Osteocyte (in vitro differentiated cells): Measurements from ENCODE around the gene CPLANE2. TPM values are rescaled to one million over a fixed set of nuclear protein-coding genes. Genes with fewer than 3 reads are reported as not detected.

ENCODE experiments used
- DNase-seq: peaks from one replicate; pipeline ENCODE4 v3.0.0; 2021; ENCODE audit warnings: mixed read lengths; ENCODE audit not compliant: unreplicated experiment; ENCODE audit errors: extremely low spot score
- H3K27ac Mint-ChIP-seq: one replicate; pipeline ENCODE4 v1.8.0; 2021; ENCODE audit warnings: mild to moderate bottlenecking, mixed read lengths; ENCODE audit not compliant: unreplicated experiment
- H3K27me3 Mint-ChIP-seq: one replicate; pipeline ENCODE4 v1.8.0; 2021; ENCODE audit warnings: mixed read lengths; ENCODE audit not compliant: unreplicated experiment
- H3K36me3 Mint-ChIP-seq: one replicate; pipeline ENCODE4 v1.8.0; 2021; ENCODE audit warnings: mixed read lengths; ENCODE audit not compliant: unreplicated experiment
- H3K4me1 Mint-ChIP-seq: one replicate; pipeline ENCODE4 v1.8.0; 2021; ENCODE audit warnings: mixed read lengths; ENCODE audit not compliant: unreplicated experiment
- H3K4me3 Mint-ChIP-seq: one replicate; pipeline ENCODE4 v1.8.0; 2021; ENCODE audit warnings: mild to moderate bottlenecking, moderate library complexity, mixed read lengths; ENCODE audit not compliant: unreplicated experiment
- H3K9me3 Mint-ChIP-seq: one replicate; pipeline ENCODE4 v1.8.0; 2021; ENCODE audit warnings: mixed read lengths; ENCODE audit not compliant: unreplicated experiment
- total RNA-seq: library from RNA; stranded (reverse); gene quantifications from 2 replicates; pipeline ENCODE4 v1.2.1, GENCODE V29; 2021
- TF ChIP-seq, protein P1 (sequence below): fragments of 200-600 bp; sonication (generic); IDR thresholded peaks from 2 replicates; pipeline ENCODE4 v1.5.0; 2021; ENCODE audit warnings: antibody characterized with exemption, mild to moderate bottlenecking, moderate library complexity

CPLANE2 gene
- total RNA-seq, 1 donor from 2014 or later, result 11.8 TPM

GRCh38 chr1:16207318-16208269 lies 29.4 kb downstream of the CPLANE2 start:
- no peaks in the 10 kb centered on the region for H3K9me3 Mint-ChIP-seq
- peaks cover 4% of the 10 kb centered on the region for H3K36me3 Mint-ChIP-seq
- DNase-seq, result no peak
- TF ChIP-seq, protein P1, sequence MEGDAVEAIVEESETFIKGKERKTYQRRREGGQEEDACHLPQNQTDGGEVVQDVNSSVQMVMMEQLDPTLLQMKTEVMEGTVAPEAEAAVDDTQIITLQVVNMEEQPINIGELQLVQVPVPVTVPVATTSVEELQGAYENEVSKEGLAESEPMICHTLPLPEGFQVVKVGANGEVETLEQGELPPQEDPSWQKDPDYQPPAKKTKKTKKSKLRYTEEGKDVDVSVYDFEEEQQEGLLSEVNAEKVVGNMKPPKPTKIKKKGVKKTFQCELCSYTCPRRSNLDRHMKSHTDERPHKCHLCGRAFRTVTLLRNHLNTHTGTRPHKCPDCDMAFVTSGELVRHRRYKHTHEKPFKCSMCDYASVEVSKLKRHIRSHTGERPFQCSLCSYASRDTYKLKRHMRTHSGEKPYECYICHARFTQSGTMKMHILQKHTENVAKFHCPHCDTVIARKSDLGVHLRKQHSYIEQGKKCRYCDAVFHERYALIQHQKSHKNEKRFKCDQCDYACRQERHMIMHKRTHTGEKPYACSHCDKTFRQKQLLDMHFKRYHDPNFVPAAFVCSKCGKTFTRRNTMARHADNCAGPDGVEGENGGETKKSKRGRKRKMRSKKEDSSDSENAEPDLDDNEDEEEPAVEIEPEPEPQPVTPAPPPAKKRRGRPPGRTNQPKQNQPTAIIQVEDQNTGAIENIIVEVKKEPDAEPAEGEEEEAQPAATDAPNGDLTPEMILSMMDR, result no peak
- peaks cover 24% of the 10 kb centered on the region for H3K4me1 Mint-ChIP-seq
- peak overlapping the region; percentile 75 for H3K4me3 Mint-ChIP-seq
- no peaks in the 10 kb centered on the region for H3K27me3 Mint-ChIP-seq
- H3K27ac Mint-ChIP-seq, result peak overlapping the region; percentile 87

GRCh38 chr1:16206547-16207317 lies 30.3 kb downstream of the CPLANE2 start:
- H3K9me3 Mint-ChIP-seq, result no peaks in the 10 kb centered on the region
- H3K4me3 Mint-ChIP-seq, result peak overlapping the region; percentile 75
- peaks cover 23% of the 10 kb centered on the region for H3K4me1 Mint-ChIP-seq
- peaks cover 4% of the 10 kb centered on the region for H3K36me3 Mint-ChIP-seq
- peak overlapping the region; percentile 87 for H3K27ac Mint-ChIP-seq
- DNase-seq, result peak; percentile 99
- TF ChIP-seq, protein P1, result no peak
- no peaks in the 10 kb centered on the region for H3K27me3 Mint-ChIP-seq

- H3K4me1 Mint-ChIP-seq, result peaks cover 21% of the 10 kb centered on the region
- no peak for DNase-seq
- H3K4me3 Mint-ChIP-seq, result peak overlapping the region; percentile 75
- no peaks in the 10 kb centered on the region for H3K9me3 Mint-ChIP-seq
- H3K36me3 Mint-ChIP-seq, result peaks cover 4% of the 10 kb centered on the region
- peak overlapping the region; percentile 87 for H3K27ac Mint-ChIP-seq
- TF ChIP-seq, protein P1, result no peak
- no peaks in the 10 kb centered on the region for H3K27me3 Mint-ChIP-seq
These were observed 31.0 kb downstream of the CPLANE2 start for GRCh38 chr1:16205891-16206546.

- TF ChIP-seq, protein P1, result no peak
- H3K9me3 Mint-ChIP-seq, result no peaks in the 10 kb centered on the region
- no peak for DNase-seq
- H3K27me3 Mint-ChIP-seq, result no peaks in the 10 kb centered on the region
- peaks cover 4% of the 10 kb centered on the region for H3K36me3 Mint-ChIP-seq
- peaks cover 17% of the 10 kb centered on the region for H3K4me1 Mint-ChIP-seq
- H3K4me3 Mint-ChIP-seq, result peak overlapping the region; percentile 18
- no peak overlapping the region for H3K27ac Mint-ChIP-seq
These were observed 31.7 kb downstream of the CPLANE2 start for GRCh38 chr1:16205334-16205671.
